Testis (tissue), 3 donors: Measurements from ENCODE around the gene DPYD. TPM values are rescaled to one million over a fixed set of nuclear protein-coding genes. Genes with fewer than 3 reads are reported as not detected.

ENCODE experiments used
- DNase-seq: peaks from one replicate; pipeline ENCODE4 v3.0.0-alpha.2; 2019
- H3K27ac ChIP-seq, 2 donors: fragments of 200-600 bp; sonication (generic); one replicate each; pipeline ENCODE4 v1.5.1; 2019
- H3K27me3 ChIP-seq: fragments of 200-600 bp; sonication (generic); one replicate; pipeline ENCODE4 v1.5.1; 2019
- H3K36me3 ChIP-seq: fragments of 200-600 bp; sonication (generic); one replicate; pipeline ENCODE4 v1.5.1; 2017; ENCODE audit warnings: low read depth; ENCODE audit errors: missing control alignments
- H3K4me1 ChIP-seq: fragments of 200-600 bp; sonication (generic); one replicate; pipeline ENCODE4 v1.5.1; 2019
- H3K4me3 ChIP-seq, 2 donors: fragments of 200-600 bp; sonication (generic); one replicate each; pipeline ENCODE4 v1.5.1; 2017 to 2019
- H3K9me3 ChIP-seq: fragments of 200-600 bp; sonication (generic); one replicate; pipeline ENCODE4 v1.5.1; 2017
- POLR2A ChIP-seq: fragments of 450-650 bp; IDR thresholded peaks from one replicate; pipeline ENCODE4 v1.6.1; 2017; ENCODE audit warnings: antibody characterized with exemption, mild to moderate bottlenecking, moderate library complexity
- WGBS, 2 donors: methylation state at CpG; one replicate each; pipeline ENCODE4 v1.1.5; 2018; 5-methylcytosine and 5-hydroxymethylcytosine counted together
- intact Hi-C: fragments of 100-400 bp; cut with DNase I; formaldehyde crosslinking; loops from one replicate; pipeline ENCODE4 v1.15.1; 2023; ENCODE audit warnings: low total_unique reads
- polyA plus RNA-seq: library from polyadenylated mRNA; stranded (reverse); fragments of 350-450 nt; fragmentation: Illumina TruSeq; extraction: RNeasy Lipid Tissue Mini Kit (QIAGEN cat#74804); gene quantifications from one replicate; pipeline ENCODE4 v1.2.3, GENCODE V29; 2014; ENCODE audit warnings: low read depth, low replicate concordance; ENCODE audit not compliant: insufficient read depth
- total RNA-seq, 2 donors: library from RNA; depleted of rRNA; stranded (reverse); fragments of >200 nt; gene quantifications; one replicate each; pipeline ENCODE4 v1.2.3, GENCODE V29; 2016
- TF ChIP-seq, protein P1 (sequence below), 3 experiments: fragments of 450-650 bp in 2 of 3; fragments of 200-600 bp in 1 of 3; sonication (generic) in 1 of 3; IDR thresholded peaks; one replicate each; pipeline ENCODE4 v1.5.1; 2016 to 2019; ENCODE audit warnings: antibody characterized with exemption in 3 of 3, mild to moderate bottlenecking in 2 of 3, moderate library complexity in 1 of 3

DPYD gene
- total and polyA plus RNA-seq, 3 donors from 2014 or later, result 6.7 to 14.7 (median 11.5) TPM

DNA sequence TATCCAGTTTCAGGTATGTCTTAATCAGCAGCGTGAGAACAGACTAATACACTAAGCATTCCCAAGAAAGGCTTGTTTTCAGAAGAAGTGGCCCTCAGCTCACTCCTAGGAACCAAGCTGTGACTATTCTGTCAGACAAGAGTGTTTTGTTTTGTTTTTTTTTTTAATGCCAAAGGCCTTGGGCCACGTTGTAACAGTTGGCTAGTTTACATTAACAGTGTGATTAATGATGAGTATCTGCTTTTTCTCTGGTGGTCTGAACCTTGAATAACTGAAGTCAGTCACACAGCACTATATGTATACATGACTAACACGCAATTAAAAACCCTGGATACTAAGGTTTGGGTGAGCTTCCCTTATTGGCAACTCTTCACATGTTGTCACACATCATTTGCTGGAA is 21.9 kb downstream of the DPYD start:
- Histone ChIP-seq H3K36me3 (no peaks in the 10 kb centered on the region), H3K27me3 (no peaks in the 10 kb centered on the region), H3K27ac (no peak overlapping the region), H3K4me1 (no peaks in the 10 kb centered on the region), H3K9me3 (no peaks in the 10 kb centered on the region), H3K4me3 (no peak overlapping the region)
- TF ChIP-seq, protein P1, sequence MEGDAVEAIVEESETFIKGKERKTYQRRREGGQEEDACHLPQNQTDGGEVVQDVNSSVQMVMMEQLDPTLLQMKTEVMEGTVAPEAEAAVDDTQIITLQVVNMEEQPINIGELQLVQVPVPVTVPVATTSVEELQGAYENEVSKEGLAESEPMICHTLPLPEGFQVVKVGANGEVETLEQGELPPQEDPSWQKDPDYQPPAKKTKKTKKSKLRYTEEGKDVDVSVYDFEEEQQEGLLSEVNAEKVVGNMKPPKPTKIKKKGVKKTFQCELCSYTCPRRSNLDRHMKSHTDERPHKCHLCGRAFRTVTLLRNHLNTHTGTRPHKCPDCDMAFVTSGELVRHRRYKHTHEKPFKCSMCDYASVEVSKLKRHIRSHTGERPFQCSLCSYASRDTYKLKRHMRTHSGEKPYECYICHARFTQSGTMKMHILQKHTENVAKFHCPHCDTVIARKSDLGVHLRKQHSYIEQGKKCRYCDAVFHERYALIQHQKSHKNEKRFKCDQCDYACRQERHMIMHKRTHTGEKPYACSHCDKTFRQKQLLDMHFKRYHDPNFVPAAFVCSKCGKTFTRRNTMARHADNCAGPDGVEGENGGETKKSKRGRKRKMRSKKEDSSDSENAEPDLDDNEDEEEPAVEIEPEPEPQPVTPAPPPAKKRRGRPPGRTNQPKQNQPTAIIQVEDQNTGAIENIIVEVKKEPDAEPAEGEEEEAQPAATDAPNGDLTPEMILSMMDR (IDR thresholded peaks at IDR 0.05), result no peak
- no peak for TF ChIP-seq POLR2A
- DNase-seq, result no peak
- WGBS, 2 donors, result 74 to 77% methylated on average over 3 of the region's 3 CpGs
- intact Hi-C loops, result no loop called here

DNA sequence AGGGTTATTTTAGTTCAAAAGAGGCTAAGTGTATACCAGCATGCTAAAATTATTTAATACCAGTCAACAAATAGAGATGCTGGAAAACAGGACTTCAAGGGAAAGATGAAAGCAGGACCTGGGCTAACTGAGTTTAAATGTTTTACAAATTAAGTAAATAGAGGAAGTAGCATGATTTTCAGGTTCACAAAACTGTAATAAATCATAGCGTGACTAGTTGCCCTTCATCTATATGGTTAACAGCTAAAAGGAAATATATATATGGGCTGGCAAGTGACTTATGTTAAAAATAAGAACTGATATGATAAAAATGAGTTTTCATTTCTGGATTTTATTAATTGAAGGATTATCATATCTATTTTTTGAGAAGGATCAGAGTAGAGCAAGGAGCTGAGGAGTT is 25.6 kb downstream of the DPYD start:
- TF ChIP-seq, protein P1 (IDR thresholded peaks at IDR 0.05), result no peak
- TF ChIP-seq POLR2A, result no peak
- Histone ChIP-seq H3K4me1 (no peaks in the 10 kb centered on the region), H3K27me3 (no peaks in the 10 kb centered on the region), H3K4me3 (no peak overlapping the region), H3K27ac (no peak overlapping the region), H3K9me3 (no peaks in the 10 kb centered on the region), H3K36me3 (no peaks in the 10 kb centered on the region)
- 93 to 95% methylated on average over 1 of the region's 1 CpG for WGBS, 2 donors
- no peak for DNase-seq
- intact Hi-C loops, result no loop called here

DNA sequence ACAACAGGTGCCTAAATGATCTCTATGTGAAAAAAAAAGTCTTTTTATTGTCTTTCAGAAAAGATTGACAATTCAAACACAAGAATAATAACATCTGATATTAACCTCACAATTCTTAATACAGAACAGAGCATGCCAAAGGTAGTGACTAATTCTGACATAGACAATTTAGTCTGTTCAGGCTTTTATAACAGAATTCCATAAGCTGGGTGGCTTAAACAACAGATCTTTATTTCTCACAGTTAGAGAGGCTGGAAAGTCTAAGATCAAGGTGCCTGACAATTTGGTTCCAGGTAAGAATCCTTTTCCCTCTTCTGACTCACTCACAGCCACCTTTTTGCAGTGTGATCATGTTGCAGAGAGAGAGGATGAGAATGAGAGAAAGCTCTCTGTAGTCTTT is 27.0 kb downstream of the DPYD start:
- intact Hi-C loops, result no loop called here
- Histone ChIP-seq H3K4me1 (no peaks in the 10 kb centered on the region), H3K27me3 (no peaks in the 10 kb centered on the region), H3K4me3 (no peak overlapping the region), H3K36me3 (no peaks in the 10 kb centered on the region), H3K27ac (no peak overlapping the region), H3K9me3 (no peaks in the 10 kb centered on the region)
- no peak for DNase-seq
- TF ChIP-seq, protein P1 (IDR thresholded peaks at IDR 0.05), result no peak
- no peak for TF ChIP-seq POLR2A

DNA sequence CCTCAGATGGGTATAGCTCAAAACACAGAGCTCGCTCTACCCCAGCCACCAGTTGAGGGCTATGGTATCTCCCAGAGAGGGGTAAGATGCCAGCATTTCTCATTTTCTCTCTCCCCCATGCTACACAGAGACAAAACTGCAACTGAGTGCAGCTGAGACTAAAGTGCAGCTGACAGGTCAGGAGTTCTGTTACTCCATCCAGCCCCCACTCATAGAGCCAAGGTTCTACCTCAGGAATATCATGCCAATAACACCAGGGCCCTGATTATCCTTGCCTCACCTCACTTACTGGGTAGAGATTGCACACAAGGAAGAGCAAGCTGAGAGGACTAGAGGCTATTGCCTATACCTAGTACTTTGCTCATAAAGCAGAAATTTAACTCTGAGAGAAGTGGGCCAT is 34.6 kb downstream of the DPYD start:
- intact Hi-C loops, result no loop called here

GRCh38 chr1:97883823-97884222 is 37.0 kb downstream of the DPYD start:
- intact Hi-C loops, result no loop called here
- no peaks in the 10 kb centered on the region for H3K36me3 ChIP-seq
- no peak overlapping the region for H3K4me3 ChIP-seq
- H3K27me3 ChIP-seq, result no peaks in the 10 kb centered on the region
- DNase-seq, result no peak
- H3K27ac ChIP-seq, result no peak overlapping the region
- no peaks in the 10 kb centered on the region for H3K4me1 ChIP-seq
- WGBS, 2 donors, result 84 to 90% methylated on average over 1 of the region's 1 CpG
- no peaks in the 10 kb centered on the region for H3K9me3 ChIP-seq
- TF ChIP-seq, protein P1 (IDR thresholded peaks at IDR 0.05), result no peak
- no peak for TF ChIP-seq POLR2A

More for the DNA sequence above, 34.6 kb downstream of the DPYD start:
- no peaks in the 10 kb centered on the region for H3K4me1 ChIP-seq
- 94 to 96% methylated on average over 1 of the region's 1 CpG for WGBS, 2 donors
- no peaks in the 10 kb centered on the region for H3K9me3 ChIP-seq
- no peak for DNase-seq
- H3K36me3 ChIP-seq, result no peaks in the 10 kb centered on the region
- TF ChIP-seq, protein P1 (IDR thresholded peaks at IDR 0.05), result no peak
- no peak for TF ChIP-seq POLR2A
- H3K27ac ChIP-seq, result no peak overlapping the region
- no peaks in the 10 kb centered on the region for H3K27me3 ChIP-seq
- H3K4me3 ChIP-seq, result no peak overlapping the region
